Endothelial cell of umbilical vein (primary cell): Measurements from ENCODE around the gene CNN2.

ENCODE experiments used
- EZH2 ChIP-seq: IDR thresholded peaks from 2 replicates; pipeline ENCODE4 v1.6.1; 2012; ENCODE audit warnings: borderline replicate concordance, low read depth, mild to moderate bottlenecking, moderate library complexity, low read length, inconsistent platforms; ENCODE audit not compliant: severe bottlenecking
- FOS ChIP-seq: IDR thresholded peaks from 2 replicates; pipeline ENCODE4 v1.6.1; 2011; ENCODE audit warnings: mild to moderate bottlenecking, low read length, moderate library complexity, borderline replicate concordance; ENCODE audit not compliant: insufficient read depth
- GATA2 ChIP-seq: IDR thresholded peaks from 2 replicates; pipeline ENCODE4 v1.7.0; 2011; ENCODE audit warnings: low read depth, mild to moderate bottlenecking, moderate library complexity, mixed read lengths, low read length; ENCODE audit not compliant: insufficient read length, insufficient read depth
- JUN ChIP-seq: IDR thresholded peaks from 2 replicates; pipeline ENCODE4 v1.6.1; 2011; ENCODE audit warnings: borderline replicate concordance, low read depth; ENCODE audit not compliant: insufficient read length, insufficient read depth
- MYC ChIP-seq: IDR thresholded peaks from one replicate; pipeline ENCODE4 v1.6.1; 2011; ENCODE audit warnings: mild to moderate bottlenecking, low read depth, low read length
- POLR2A ChIP-seq: IDR thresholded peaks from 2 replicates; pipeline ENCODE4 v1.6.1; 2012; ENCODE audit warnings: low read depth, mild to moderate bottlenecking, control low read depth, low read length
- POLR2AphosphoS5 ChIP-seq: IDR thresholded peaks from 2 replicates; pipeline ENCODE4 v1.6.1; 2012; ENCODE audit warnings: low read depth, mild to moderate bottlenecking, control low read depth, low read length, moderate library complexity; ENCODE audit not compliant: insufficient read depth
- TF ChIP-seq, protein P1 (sequence below), 2 donors: IDR thresholded peaks; 1 replicate in 1 of 2; 2 replicates in 1 of 2; pipeline ENCODE4 v1.5.1; 2011; ENCODE audit warnings: low read length in 2 of 2, mild to moderate bottlenecking in 2 of 2, moderate library complexity in 2 of 2, control low read depth in 1 of 2, inconsistent platforms in 1 of 2, low read depth in 1 of 2; ENCODE audit not compliant: insufficient read depth in 1 of 2; ENCODE audit errors: extremely low read depth in 1 of 2
- TF ChIP-seq, protein P2 (sequence below): IDR thresholded peaks from 2 replicates; pipeline ENCODE4 v1.6.1; 2011; ENCODE audit not compliant: insufficient read depth, insufficient read length

DNA sequence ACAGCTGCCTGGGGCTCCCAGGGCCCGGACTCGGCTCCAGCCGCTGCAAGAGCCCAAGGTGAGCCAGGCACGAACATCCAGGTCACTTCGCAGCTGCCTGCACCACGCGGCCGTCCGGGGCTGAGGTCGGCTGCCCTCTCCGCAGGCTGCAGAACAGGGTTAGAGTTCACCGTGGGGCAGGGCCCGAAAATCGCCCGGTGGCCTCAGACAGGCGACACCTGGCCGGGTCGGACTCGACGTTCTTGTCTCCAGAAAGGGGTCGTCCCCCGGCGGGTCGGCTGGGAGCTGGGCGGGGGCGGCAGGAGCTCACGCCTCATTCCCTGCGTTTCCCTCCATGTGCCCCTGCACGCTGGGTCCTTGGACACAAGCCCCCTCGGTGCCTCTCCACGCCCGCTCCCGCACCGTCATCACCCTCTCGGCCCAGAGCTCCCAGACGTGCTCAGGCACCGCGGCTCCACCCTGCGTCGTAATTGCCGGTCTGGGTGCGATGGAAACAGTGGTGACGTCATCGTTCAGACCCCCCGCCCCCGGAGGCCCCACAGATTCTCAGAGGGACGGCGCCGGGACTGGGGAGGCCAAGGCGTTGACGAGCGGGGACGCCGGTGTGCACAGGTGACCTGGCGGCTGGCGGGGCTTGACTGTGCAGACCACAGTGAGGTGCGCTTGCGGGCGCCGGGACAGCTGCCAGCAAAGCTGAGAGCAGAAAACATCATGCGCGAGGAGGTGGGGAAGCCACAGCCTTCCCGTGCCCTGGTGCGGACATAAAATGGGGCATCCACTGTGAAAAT lies 30.2 kb upstream of the CNN2 start:
- TF ChIP-seq POLR2A (no peak), EZH2 (peak; percentile 72), POLR2AphosphoS5 (no peak), GATA2 (no peak), FOS (no peak), MYC (no peak), JUN (peak; percentile 41)
- TF ChIP-seq, protein P1, sequence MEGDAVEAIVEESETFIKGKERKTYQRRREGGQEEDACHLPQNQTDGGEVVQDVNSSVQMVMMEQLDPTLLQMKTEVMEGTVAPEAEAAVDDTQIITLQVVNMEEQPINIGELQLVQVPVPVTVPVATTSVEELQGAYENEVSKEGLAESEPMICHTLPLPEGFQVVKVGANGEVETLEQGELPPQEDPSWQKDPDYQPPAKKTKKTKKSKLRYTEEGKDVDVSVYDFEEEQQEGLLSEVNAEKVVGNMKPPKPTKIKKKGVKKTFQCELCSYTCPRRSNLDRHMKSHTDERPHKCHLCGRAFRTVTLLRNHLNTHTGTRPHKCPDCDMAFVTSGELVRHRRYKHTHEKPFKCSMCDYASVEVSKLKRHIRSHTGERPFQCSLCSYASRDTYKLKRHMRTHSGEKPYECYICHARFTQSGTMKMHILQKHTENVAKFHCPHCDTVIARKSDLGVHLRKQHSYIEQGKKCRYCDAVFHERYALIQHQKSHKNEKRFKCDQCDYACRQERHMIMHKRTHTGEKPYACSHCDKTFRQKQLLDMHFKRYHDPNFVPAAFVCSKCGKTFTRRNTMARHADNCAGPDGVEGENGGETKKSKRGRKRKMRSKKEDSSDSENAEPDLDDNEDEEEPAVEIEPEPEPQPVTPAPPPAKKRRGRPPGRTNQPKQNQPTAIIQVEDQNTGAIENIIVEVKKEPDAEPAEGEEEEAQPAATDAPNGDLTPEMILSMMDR (IDR thresholded peaks at IDR 0.05; ENCODE audit: extremely low read depth in 1 of 2, insufficient read depth in 1 of 2, low read depth in 1 of 2, low read length in 2 of 2): no peak
- TF ChIP-seq, protein P2, sequence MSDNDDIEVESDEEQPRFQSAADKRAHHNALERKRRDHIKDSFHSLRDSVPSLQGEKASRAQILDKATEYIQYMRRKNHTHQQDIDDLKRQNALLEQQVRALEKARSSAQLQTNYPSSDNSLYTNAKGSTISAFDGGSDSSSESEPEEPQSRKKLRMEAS: no peak
